ENCODE data around the gene VEPH1.

DNA sequence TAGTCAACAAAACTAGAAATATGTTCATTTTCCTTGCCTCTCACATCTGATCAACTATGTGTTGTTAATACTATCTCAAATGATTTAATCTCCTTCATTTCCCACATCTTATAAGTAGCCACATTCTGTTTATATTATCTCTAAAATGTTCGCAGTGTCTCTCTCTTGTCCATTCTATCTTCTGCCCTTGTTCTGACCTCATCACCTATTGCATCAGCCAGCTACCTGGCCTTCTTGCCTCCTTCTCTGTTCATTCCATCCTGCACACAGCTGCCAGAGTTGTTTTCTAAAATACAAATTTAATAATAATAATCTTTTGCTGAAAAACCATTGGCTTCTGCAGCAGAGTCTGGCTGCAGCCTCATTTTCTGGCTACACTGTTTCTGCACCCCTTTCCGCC lies 267.9 kb downstream of the VEPH1 start:
- TF ChIP-seq, protein P1, sequence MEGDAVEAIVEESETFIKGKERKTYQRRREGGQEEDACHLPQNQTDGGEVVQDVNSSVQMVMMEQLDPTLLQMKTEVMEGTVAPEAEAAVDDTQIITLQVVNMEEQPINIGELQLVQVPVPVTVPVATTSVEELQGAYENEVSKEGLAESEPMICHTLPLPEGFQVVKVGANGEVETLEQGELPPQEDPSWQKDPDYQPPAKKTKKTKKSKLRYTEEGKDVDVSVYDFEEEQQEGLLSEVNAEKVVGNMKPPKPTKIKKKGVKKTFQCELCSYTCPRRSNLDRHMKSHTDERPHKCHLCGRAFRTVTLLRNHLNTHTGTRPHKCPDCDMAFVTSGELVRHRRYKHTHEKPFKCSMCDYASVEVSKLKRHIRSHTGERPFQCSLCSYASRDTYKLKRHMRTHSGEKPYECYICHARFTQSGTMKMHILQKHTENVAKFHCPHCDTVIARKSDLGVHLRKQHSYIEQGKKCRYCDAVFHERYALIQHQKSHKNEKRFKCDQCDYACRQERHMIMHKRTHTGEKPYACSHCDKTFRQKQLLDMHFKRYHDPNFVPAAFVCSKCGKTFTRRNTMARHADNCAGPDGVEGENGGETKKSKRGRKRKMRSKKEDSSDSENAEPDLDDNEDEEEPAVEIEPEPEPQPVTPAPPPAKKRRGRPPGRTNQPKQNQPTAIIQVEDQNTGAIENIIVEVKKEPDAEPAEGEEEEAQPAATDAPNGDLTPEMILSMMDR (IDR thresholded peaks at IDR 0.05): no peak
- TF ChIP-seq EZH2 (IDR thresholded peaks at IDR 0.05; ENCODE audit: borderline replicate concordance, insufficient read depth, low read depth, low read length, poor library complexity, severe bottlenecking): no peak

Data from B cell (primary cell).